Upper lobe of right lung (tissue), 1 donor: ENCODE results near the gene CSTB. TPM values are rescaled to one million over a fixed set of nuclear protein-coding genes. Genes with fewer than 3 reads are reported as not detected.

Experiments used
- ATAC-seq: fragments of 200-7000 bp; cut with Tn5 transposase; one replicate; pipeline ENCODE4 v1.9.1; 2020; ENCODE audit warnings: mild to moderate bottlenecking, moderate library complexity
- DNase-seq: peaks from one replicate; pipeline ENCODE4 v3.0.0-alpha.2; 2020
- H3K27ac ChIP-seq: fragments of 200-600 bp; one replicate; pipeline ENCODE4 v1.8.0; 2022
- H3K27me3 ChIP-seq: fragments of 200-600 bp; one replicate; pipeline ENCODE4 v1.8.0; 2022; ENCODE audit warnings: mild to moderate bottlenecking
- H3K36me3 ChIP-seq: fragments of 200-600 bp; one replicate; pipeline ENCODE4 v1.8.0; 2022
- H3K4me1 ChIP-seq: fragments of 200-600 bp; one replicate; pipeline ENCODE4 v1.8.0; 2022
- H3K4me3 ChIP-seq: fragments of 200-600 bp; one replicate; pipeline ENCODE4 v1.8.0; 2022; ENCODE audit warnings: mild to moderate bottlenecking
- H3K9me3 ChIP-seq: fragments of 200-600 bp; one replicate; pipeline ENCODE4 v1.8.0; 2022
- intact Hi-C: fragments of 100-400 bp; cut with DNase I; formaldehyde crosslinking; loops from one replicate; pipeline ENCODE4 v1.11.0; 2022
- total RNA-seq: library from RNA; stranded (reverse); fragmentation: NEBNext Ultra II Directional; extraction: Animal tissue kit (Norgen Biotek cat#: 25700); gene quantifications from one replicate; pipeline ENCODE4 v1.2.1, GENCODE V29; 2021
- TF ChIP-seq, protein P1 (sequence below): fragments of 200-600 bp; IDR thresholded peaks from one replicate; pipeline ENCODE4 v1.8.0; 2022; ENCODE audit warnings: antibody characterized with exemption
- donor health status: DM: no; HTN: yes; CAD: no; lungs with severe emphysema.

CSTB gene
- total RNA-seq, 1 donor from 2014 or later = 148 TPM

- Histone ChIP-seq H3K9me3 (no peaks in the 10 kb centered on the region), H3K27me3 (no peaks in the 10 kb centered on the region), H3K36me3 (peaks cover 80% of the 10 kb centered on the region), H3K4me1 (peaks cover 15% of the 10 kb centered on the region), H3K27ac (no peak overlapping the region), H3K4me3 (no peak overlapping the region)
- TF ChIP-seq, protein P1, sequence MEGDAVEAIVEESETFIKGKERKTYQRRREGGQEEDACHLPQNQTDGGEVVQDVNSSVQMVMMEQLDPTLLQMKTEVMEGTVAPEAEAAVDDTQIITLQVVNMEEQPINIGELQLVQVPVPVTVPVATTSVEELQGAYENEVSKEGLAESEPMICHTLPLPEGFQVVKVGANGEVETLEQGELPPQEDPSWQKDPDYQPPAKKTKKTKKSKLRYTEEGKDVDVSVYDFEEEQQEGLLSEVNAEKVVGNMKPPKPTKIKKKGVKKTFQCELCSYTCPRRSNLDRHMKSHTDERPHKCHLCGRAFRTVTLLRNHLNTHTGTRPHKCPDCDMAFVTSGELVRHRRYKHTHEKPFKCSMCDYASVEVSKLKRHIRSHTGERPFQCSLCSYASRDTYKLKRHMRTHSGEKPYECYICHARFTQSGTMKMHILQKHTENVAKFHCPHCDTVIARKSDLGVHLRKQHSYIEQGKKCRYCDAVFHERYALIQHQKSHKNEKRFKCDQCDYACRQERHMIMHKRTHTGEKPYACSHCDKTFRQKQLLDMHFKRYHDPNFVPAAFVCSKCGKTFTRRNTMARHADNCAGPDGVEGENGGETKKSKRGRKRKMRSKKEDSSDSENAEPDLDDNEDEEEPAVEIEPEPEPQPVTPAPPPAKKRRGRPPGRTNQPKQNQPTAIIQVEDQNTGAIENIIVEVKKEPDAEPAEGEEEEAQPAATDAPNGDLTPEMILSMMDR = no peak
- intact Hi-C loops = no loop called here
- DNase-seq (no peak), ATAC-seq (no peak)
Measured at GRCh38 chr21:43755820-43756594, 20.1 kb downstream of the CSTB start.

GRCh38 chr21:43754948-43755781, 20.9 kb downstream of the CSTB start:
- no peaks in the 10 kb centered on the region for H3K9me3 ChIP-seq
- ATAC-seq (no peak), DNase-seq (no peak)
- TF ChIP-seq, protein P1 = no peak
- H3K27ac ChIP-seq = no peak overlapping the region
- H3K27me3 ChIP-seq = no peaks in the 10 kb centered on the region
- no peak overlapping the region for H3K4me3 ChIP-seq
- peaks cover 82% of the 10 kb centered on the region for H3K36me3 ChIP-seq
- intact Hi-C loops = no loop called here
- peaks cover 15% of the 10 kb centered on the region for H3K4me1 ChIP-seq

DNA sequence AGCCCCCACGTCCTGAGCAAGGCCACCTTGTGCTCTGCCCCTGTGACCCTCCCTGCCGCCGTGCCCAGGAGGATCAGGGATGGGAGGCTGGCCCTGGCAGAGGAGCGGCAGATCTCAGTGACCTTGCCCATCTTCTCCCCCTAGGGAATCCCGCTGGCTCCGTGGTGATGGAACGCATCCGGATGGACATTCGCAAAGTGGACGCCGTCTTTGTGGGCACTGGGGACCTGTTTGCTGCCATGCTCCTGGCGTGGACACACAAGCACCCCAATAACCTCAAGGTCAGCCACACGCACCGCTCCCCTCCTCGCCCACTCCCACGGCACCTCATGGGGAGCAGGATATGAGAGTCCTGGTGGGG, 22.7 kb downstream of the CSTB start:
- DNase-seq (no peak), ATAC-seq (no peak)
- Histone ChIP-seq H3K27ac (no peak overlapping the region), H3K9me3 (no peaks in the 10 kb centered on the region), H3K4me3 (no peak overlapping the region), H3K36me3 (peaks cover 89% of the 10 kb centered on the region), H3K27me3 (no peaks in the 10 kb centered on the region), H3K4me1 (peaks cover 15% of the 10 kb centered on the region)
- TF ChIP-seq, protein P1 = no peak
- intact Hi-C loops = no loop called here

- H3K27me3 ChIP-seq = no peaks in the 10 kb centered on the region
- H3K36me3 ChIP-seq = peaks cover 89% of the 10 kb centered on the region
- no peak for ATAC-seq
- no peak for DNase-seq
- intact Hi-C loops = no loop called here
- H3K9me3 ChIP-seq = no peaks in the 10 kb centered on the region
- peaks cover 11% of the 10 kb centered on the region for H3K4me1 ChIP-seq
- H3K27ac ChIP-seq = no peak overlapping the region
- no peak overlapping the region for H3K4me3 ChIP-seq
- TF ChIP-seq, protein P1 = no peak
Measured at GRCh38 chr21:43752758-43753438, 23.2 kb downstream of the CSTB start.

- no peaks in the 10 kb centered on the region for H3K9me3 ChIP-seq
- H3K4me1 ChIP-seq = peaks cover 3% of the 10 kb centered on the region
- H3K27me3 ChIP-seq = no peaks in the 10 kb centered on the region
- DNase-seq (no peak), ATAC-seq (no peak)
- no peak overlapping the region for H3K4me3 ChIP-seq
- TF ChIP-seq, protein P1 = no peak
- no peak overlapping the region for H3K27ac ChIP-seq
- peaks cover 90% of the 10 kb centered on the region for H3K36me3 ChIP-seq
- intact Hi-C loops = no loop called here
Measured at GRCh38 chr21:43751955-43752591, 24.0 kb downstream of the CSTB start.
